Activated T-cell treated with anti-CD3 and anti-CD28 coated beads, Interleukin-2, amount 50 U/mL, for 1 hour (primary cell): Measurements from ENCODE around the gene MLST8.
A peak's percentile ranks its signal among the peaks of the same experiment; 100 is the strongest.

ENCODE experiments used
- DNase-seq: peaks from one replicate; pipeline ENCODE4 v3.0.0-alpha.2; 2020

Gene MLST8

GRCh38 chr16:2205104-2205966 lies at the start of gene MLST8:
Gene MLST8, plus strand, starts transcription at chr16:2205454. Its CDS starts 632 bp downstream, at chr16:2206086.
- DNase-seq, result peak; percentile 96

- no peak for DNase-seq
These were observed 49.0 kb upstream of the MLST8 start for GRCh38 chr16:2155977-2156848.

- no peak for DNase-seq
These were observed 48.4 kb upstream of the MLST8 start for GRCh38 chr16:2156849-2157224.

GRCh38 chr16:2157480-2158261 lies 47.6 kb upstream of the MLST8 start:
- DNase-seq, result no peak

GRCh38 chr16:2158262-2158638 lies 47.0 kb upstream of the MLST8 start:
- no peak for DNase-seq

GRCh38 chr16:2159175-2159838 lies 45.9 kb upstream of the MLST8 start:
- no peak for DNase-seq

GRCh38 chr16:2160915-2161551 lies 44.2 kb upstream of the MLST8 start:
- DNase-seq, result no peak

GRCh38 chr16:2161911-2162310 lies 43.3 kb upstream of the MLST8 start:
- no peak for DNase-seq

GRCh38 chr16:2162676-2163118 lies 42.6 kb upstream of the MLST8 start:
- no peak for DNase-seq

GRCh38 chr16:2163211-2163881 lies 41.9 kb upstream of the MLST8 start:
- peak; percentile 31 for DNase-seq

GRCh38 chr16:2165861-2166260 lies 39.4 kb upstream of the MLST8 start:
- no peak for DNase-seq

- DNase-seq, result no peak
These were observed 38.8 kb upstream of the MLST8 start for GRCh38 chr16:2166263-2167067.

GRCh38 chr16:2167068-2167638 lies 38.1 kb upstream of the MLST8 start:
- no peak for DNase-seq

- no peak for DNase-seq
These were observed 35.2 kb upstream of the MLST8 start for GRCh38 chr16:2170080-2170479.

- no peak for DNase-seq
These were observed 34.4 kb upstream of the MLST8 start for GRCh38 chr16:2170587-2171435.

GRCh38 chr16:2171601-2172178 lies 33.6 kb upstream of the MLST8 start:
- DNase-seq, result no peak

GRCh38 chr16:2172688-2173335 lies 32.4 kb upstream of the MLST8 start:
- no peak for DNase-seq

- DNase-seq, result no peak
These were observed 31.9 kb upstream of the MLST8 start for GRCh38 chr16:2173366-2173765.
